ENCODE results near the gene CLEC14A.

GRCh38 chr14:38233218-38233617 is 22.7 kb downstream of the CLEC14A start:
- TF ChIP-seq PAX5 (IDR thresholded peaks at IDR 0.05; ENCODE audit: insufficient read depth, low read length, severe bottlenecking): no peak
- no peak for TF ChIP-seq POLR2A (IDR thresholded peaks at IDR 0.05; ENCODE audit: low read depth, low read length)
- no peak for TF ChIP-seq POU2F2 (IDR thresholded peaks at IDR 0.05; ENCODE audit: low read depth, low read length)
